DOHH2 (cell line): ENCODE measurements around the gene RASSF10.

Experiments
- CTCF ChIP-seq: fragments of 200-600 bp; sonication (generic); IDR thresholded peaks from one replicate; pipeline ENCODE4 v1.5.1; 2014; ENCODE audit warnings: antibody characterized with exemption, mild to moderate bottlenecking, low read depth, low read length; ENCODE audit not compliant: poor library complexity, severe bottlenecking
- EZH2phosphoT487 ChIP-seq: fragments of 200-600 bp; sonication (generic); IDR thresholded peaks from 2 replicates; pipeline ENCODE4 v1.6.1; 2017; ENCODE audit warnings: borderline replicate concordance, mild to moderate bottlenecking, antibody characterized with exemption, low read length, moderate library complexity, mixed read lengths

GRCh38 chr11:13042873-13043342 is 33.8 kb downstream of the RASSF10 start:
- no peak for TF ChIP-seq CTCF
- TF ChIP-seq EZH2phosphoT487 = no peak
